ENCODE results near the gene TCF3.

DNA sequence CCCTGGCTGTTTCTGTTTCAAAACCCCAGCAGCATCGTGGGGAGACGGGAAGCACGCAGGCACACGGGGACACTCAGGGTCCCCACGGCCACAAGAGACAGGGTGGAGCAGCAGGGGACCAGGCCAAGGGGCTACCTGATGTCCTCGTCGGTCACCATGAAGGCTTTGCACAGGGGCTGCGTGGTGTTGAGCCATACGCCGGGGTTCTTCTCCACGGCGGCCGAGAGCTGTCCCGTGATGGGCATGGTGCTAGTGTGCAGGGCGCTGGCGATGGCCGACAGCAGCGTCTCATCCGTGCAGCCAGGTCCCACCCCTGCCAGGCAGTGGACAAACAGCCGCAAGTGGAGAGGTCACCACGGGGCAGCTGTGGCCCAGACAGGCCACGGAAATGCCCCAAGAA is 71.5 kb downstream of the TCF3 start:
- no peak for TF ChIP-seq CTCF (IDR thresholded peaks at IDR 0.05)
- no peak for TF ChIP-seq POLR2A (IDR thresholded peaks at IDR 0.05)
